A549 (cell line): ENCODE measurements around the gene NELFE. TPM values are rescaled to one million over a fixed set of nuclear protein-coding genes. Genes with fewer than 3 reads are reported as not detected.

Experiments
- ATAC-seq, 2 experiments: fragments of 200-7000 bp in 1 of 2; fragments of >200 bp in 1 of 2; cut with Nextera tagmentation in 1 of 2; cut with Tn5 transposase in 1 of 2; 3 replicates each; pipeline versions ENCODE4 v1.8.0 to v1.9.1; 2018 to 2020; ENCODE audit warnings: mild to moderate bottlenecking in 1 of 2, moderate library complexity in 1 of 2
- CTCF ChIA-PET: fragments of 300-600 bp; sonication (Branson Sonifier 250); formaldehyde crosslinking; extraction: SDS; loops from one replicate; lab custom pipeline; 2021; ENCODE audit warnings: antibody characterized with exemption, inconsistent platforms; lab: Yijun Ruan, JAX
- POLR2A ChIA-PET: fragments of 350-600 bp; formaldehyde crosslinking; extraction: SDS; loops from one replicate; lab custom pipeline; 2021; ENCODE audit warnings: antibody characterized with exemption, inconsistent platforms; lab: Yijun Ruan, JAX
- DNase-seq, 2 experiments: peaks; one replicate each; pipeline versions ENCODE4 v3.0.0 to v3.0.0-alpha.2; 2011 to 2016; ENCODE audit warnings: low read depth in 1 of 2, low spot score in 1 of 2
- FAIRE-seq: peaks from 2 replicates; lab custom pipeline; 2011; peaks lifted over from hg19 to GRCh38; lab: Jason Lieb, UNC
- H3K27ac ChIP-seq, 2 experiments: fragments of >200 bp; sonication (Bioruptor Twin); formaldehyde crosslinking; 3 replicates each; pipeline ENCODE4 v1.5.1; 2016 to 2017
- H3K4me1 ChIP-seq: fragments of >200 bp; sonication (Bioruptor Twin); formaldehyde crosslinking; 3 replicates; pipeline ENCODE4 v1.6.1; 2016
- H3K4me2 ChIP-seq: fragments of >200 bp; sonication (Bioruptor Twin); formaldehyde crosslinking; 3 replicates; pipeline ENCODE4 v1.6.1; 2016
- H3K4me3 ChIP-seq: fragments of >200 bp; sonication (Bioruptor Twin); formaldehyde crosslinking; 3 replicates; pipeline ENCODE4 v1.5.1; 2016
- H3K9me3 ChIP-seq: fragments of >200 bp; sonication (Bioruptor Twin); formaldehyde crosslinking; 3 replicates; pipeline ENCODE4 v1.6.1; 2016
- CBX2 ChIP-seq: fragments of 200-600 bp; sonication (generic); IDR thresholded peaks from 2 replicates; pipeline ENCODE4 v1.6.1; 2016; ENCODE audit warnings: low read depth, mild to moderate bottlenecking, borderline replicate concordance
- EHF ChIP-seq: fragments of 250-450 bp; sonication (Bioruptor Pico); IDR thresholded peaks from 2 replicates; pipeline ENCODE4 v1.5.0; 2020; ENCODE audit warnings: mild to moderate bottlenecking
- FOSB ChIP-seq: fragments of 250-450 bp; sonication (Bioruptor Pico); IDR thresholded peaks from 2 replicates; pipeline ENCODE4 v1.5.0; 2020; ENCODE audit warnings: mild to moderate bottlenecking, moderate library complexity
- FOXS1 ChIP-seq: fragments of 250-450 bp; sonication (Bioruptor Pico); IDR thresholded peaks from 2 replicates; pipeline ENCODE4 v1.5.0; 2020; ENCODE audit warnings: mild to moderate bottlenecking, moderate library complexity
- GATA3 ChIP-seq: IDR thresholded peaks from 2 replicates; pipeline ENCODE4 v1.6.1; 2012; ENCODE audit warnings: borderline replicate concordance
- HDAC2 ChIP-seq: fragments of 200-600 bp; sonication (generic); IDR thresholded peaks from 2 replicates; pipeline ENCODE4 v1.6.1; 2016
- HMGXB4 ChIP-seq: fragments of 250-450 bp; sonication (Bioruptor Pico); IDR thresholded peaks from 2 replicates; pipeline ENCODE4 v1.5.0; 2021; ENCODE audit warnings: mild to moderate bottlenecking, moderate library complexity, borderline replicate concordance
- HOXA7 ChIP-seq: fragments of 250-450 bp; sonication (Bioruptor Pico); IDR thresholded peaks from 2 replicates; pipeline ENCODE4 v1.5.0; 2020; ENCODE audit warnings: mild to moderate bottlenecking, moderate library complexity
- HOXB13 ChIP-seq: fragments of 250-450 bp; sonication (Bioruptor Pico); IDR thresholded peaks from 2 replicates; pipeline ENCODE4 v1.5.0; 2020; ENCODE audit warnings: low read depth, mild to moderate bottlenecking, moderate library complexity
- KDM1A ChIP-seq: fragments of 200-600 bp; sonication (generic); IDR thresholded peaks from 2 replicates; pipeline ENCODE4 v1.6.1; 2016; ENCODE audit warnings: low read depth, mild to moderate bottlenecking
- MAFK ChIP-seq: fragments of 450-650 bp; IDR thresholded peaks from 2 replicates; pipeline ENCODE4 v1.6.1; 2014; ENCODE audit not compliant: partially characterized antibody
- MAZ ChIP-seq: fragments of 150-350 bp; IDR thresholded peaks from 2 replicates; pipeline ENCODE4 v1.6.1; 2014; ENCODE audit warnings: antibody characterized with exemption, low read depth, low read length, borderline replicate concordance
- POLR2AphosphoS2 ChIP-seq: conservative IDR thresholded peaks from 2 replicates; pipeline ENCODE4 v1.6.1; 2012; ENCODE audit warnings: low read length, improper control_type of control experiment, inconsistent platforms
- RARB ChIP-seq: fragments of 250-450 bp; sonication (Bioruptor Pico); IDR thresholded peaks from 2 replicates; pipeline ENCODE4 v1.8.0; 2021; ENCODE audit warnings: mild to moderate bottlenecking, moderate library complexity
- RCOR1 ChIP-seq: fragments of 150-350 bp; IDR thresholded peaks from 2 replicates; pipeline ENCODE4 v1.6.1; 2014; ENCODE audit warnings: antibody characterized with exemption, low read length, low read depth
- SMC3 ChIP-seq: fragments of >200 bp; sonication (Bioruptor Twin); formaldehyde crosslinking; IDR thresholded peaks from 3 replicates; pipeline ENCODE4 v1.6.1; 2018; ENCODE audit warnings: inconsistent platforms
- SREBF2 ChIP-seq: fragments of 450-650 bp; IDR thresholded peaks from 2 replicates; pipeline ENCODE4 v1.6.1; 2014; ENCODE audit warnings: mild to moderate bottlenecking, moderate library complexity
- TFCP2L1 ChIP-seq: fragments of 250-450 bp; sonication (Bioruptor Pico); IDR thresholded peaks from 2 replicates; pipeline ENCODE4 v1.5.0; 2021; ENCODE audit warnings: mild to moderate bottlenecking
- ZC3H11A ChIP-seq: fragments of 450-650 bp; IDR thresholded peaks from 2 replicates; pipeline ENCODE4 v1.6.1; 2014; ENCODE audit warnings: antibody characterized with exemption, mild to moderate bottlenecking
- WGBS: methylation state at CpG from one replicate; pipeline ENCODE4 v1.1.6; 2017; ENCODE audit errors: missing lambda C conversion rate; 5-methylcytosine and 5-hydroxymethylcytosine counted together
- polyA plus RNA-seq, 4 experiments: library from polyadenylated mRNA; depleted of rRNA in 3 of 4; stranded (reverse); fragments of >200 nt; fragmentation: RNase III in 1 of 4; extraction: RNeasy Plus Mini Kit Qiagen cat#74134 plus additional on column Dnase treatment in 1 of 4; gene quantifications; 2 replicates in 3 of 4; 3 replicates in 1 of 4; pipeline ENCODE4 v1.2.3, GENCODE V29; 2011 to 2017
- TF ChIP-seq, protein P1 (sequence below): fragments of >200 bp; sonication (Bioruptor Twin); formaldehyde crosslinking; IDR thresholded peaks from 3 replicates; pipeline ENCODE4 v1.6.1; 2016
- TF ChIP-seq, protein P2 (sequence below): IDR thresholded peaks from 2 replicates; pipeline ENCODE4 v1.6.1; 2012; ENCODE audit warnings: low read depth, borderline replicate concordance
- TF ChIP-seq, protein P3 (sequence below): fragments of 150-350 bp; IDR thresholded peaks from 2 replicates; pipeline ENCODE4 v1.6.1; 2014; ENCODE audit warnings: low read depth, mild to moderate bottlenecking, low read length
- TF ChIP-seq, protein P4 (sequence below): fragments of >200 bp; sonication (Bioruptor Twin); formaldehyde crosslinking; IDR thresholded peaks from 2 replicates; pipeline ENCODE4 v1.6.1; 2016
- TF ChIP-seq, protein P5 (sequence below): IDR thresholded peaks from 2 replicates; pipeline ENCODE4 v1.6.1; 2012

NELFE gene
- polyA plus RNA-seq, 2 of the 4 experiments (the other 2 are of a cell fraction): 64.2 to 72.4 TPM

- TF ChIP-seq POLR2AphosphoS2: no peak
- no peak for TF ChIP-seq FOSB (CRISPR knock-in tag)
- no peak for TF ChIP-seq RCOR1
Observed at GRCh38 chr6:31928672-31928939, 30.2 kb downstream of the NELFE start (continued).

DNA sequence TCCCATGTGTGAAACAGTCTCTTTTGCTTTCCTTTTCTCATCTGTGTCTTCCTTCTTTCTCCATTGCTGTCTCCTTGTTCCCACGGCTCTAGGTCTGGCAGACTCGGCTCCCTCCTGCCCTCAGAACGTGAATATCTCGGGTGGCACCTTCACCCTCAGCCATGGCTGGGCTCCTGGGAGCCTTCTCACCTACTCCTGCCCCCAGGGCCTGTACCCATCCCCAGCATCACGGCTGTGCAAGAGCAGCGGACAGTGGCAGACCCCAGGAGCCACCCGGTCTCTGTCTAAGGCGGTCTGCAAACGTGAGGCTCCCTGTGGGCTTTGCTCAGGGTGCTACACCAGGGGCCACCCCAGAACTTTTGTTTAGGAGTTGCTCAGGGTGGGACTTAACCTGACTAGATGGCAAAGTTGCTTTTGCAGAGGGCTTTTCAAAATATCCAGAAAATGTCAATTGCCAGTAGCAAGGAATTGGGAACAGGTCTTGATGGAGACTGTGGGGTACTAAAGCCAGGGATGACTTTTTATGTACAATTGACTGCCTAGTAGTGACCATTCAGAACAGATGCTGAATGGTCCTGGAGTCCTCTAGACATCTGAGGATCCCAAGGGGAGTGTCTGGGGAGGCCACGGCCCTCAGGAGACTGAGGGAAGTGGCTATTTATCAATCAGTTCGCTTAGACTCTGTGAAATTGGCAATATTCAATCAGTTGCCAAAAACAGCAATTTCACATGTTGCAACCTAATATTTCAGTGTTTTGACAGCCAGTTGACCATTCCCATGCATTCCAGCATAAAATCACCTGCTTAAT is 30.7 kb downstream of the NELFE start:
- POLR2A ChIA-PET: no interaction called here
- Histone ChIP-seq H3K4me3 (no peak overlapping the region), H3K4me1 (no peaks in the 10 kb centered on the region; the same call in 2 of the 3 replicates)
- CTCF ChIA-PET: no interaction called here
- ATAC-seq (no peak), DNase-seq (no peak)
- WGBS: 80% methylated on average over 7 of the region's 11 CpGs
- TF ChIP-seq POLR2AphosphoS2 (no peak), RCOR1 (no peak), ZC3H11A (no peak), SMC3 (no peak), CBX2 (no peak), EHF (CRISPR knock-in tag) (no peak), TFCP2L1 (CRISPR knock-in tag) (no peak), MAZ (no peak)
- TF ChIP-seq, protein P1, sequence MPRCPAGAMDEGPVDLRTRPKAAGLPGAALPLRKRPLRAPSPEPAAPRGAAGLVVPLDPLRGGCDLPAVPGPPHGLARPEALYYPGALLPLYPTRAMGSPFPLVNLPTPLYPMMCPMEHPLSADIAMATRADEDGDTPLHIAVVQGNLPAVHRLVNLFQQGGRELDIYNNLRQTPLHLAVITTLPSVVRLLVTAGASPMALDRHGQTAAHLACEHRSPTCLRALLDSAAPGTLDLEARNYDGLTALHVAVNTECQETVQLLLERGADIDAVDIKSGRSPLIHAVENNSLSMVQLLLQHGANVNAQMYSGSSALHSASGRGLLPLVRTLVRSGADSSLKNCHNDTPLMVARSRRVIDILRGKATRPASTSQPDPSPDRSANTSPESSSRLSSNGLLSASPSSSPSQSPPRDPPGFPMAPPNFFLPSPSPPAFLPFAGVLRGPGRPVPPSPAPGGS: no peak
- TF ChIP-seq, protein P2, sequence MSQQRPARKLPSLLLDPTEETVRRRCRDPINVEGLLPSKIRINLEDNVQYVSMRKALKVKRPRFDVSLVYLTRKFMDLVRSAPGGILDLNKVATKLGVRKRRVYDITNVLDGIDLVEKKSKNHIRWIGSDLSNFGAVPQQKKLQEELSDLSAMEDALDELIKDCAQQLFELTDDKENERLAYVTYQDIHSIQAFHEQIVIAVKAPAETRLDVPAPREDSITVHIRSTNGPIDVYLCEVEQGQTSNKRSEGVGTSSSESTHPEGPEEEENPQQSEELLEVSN: no peak
- TF ChIP-seq, all 56 proteins: peak for 0
- no peak overlapping the region for H3K27ac ChIP-seq
- peaks cover 3% of the 10 kb centered on the region; the same call in 1 of the 3 replicates for H3K9me3 ChIP-seq
- FAIRE-seq: no peak
- H3K4me2 ChIP-seq: 0 out of 3 replicates have a peak overlapping the region, but pooled peaks have one; percentile 14

DNA sequence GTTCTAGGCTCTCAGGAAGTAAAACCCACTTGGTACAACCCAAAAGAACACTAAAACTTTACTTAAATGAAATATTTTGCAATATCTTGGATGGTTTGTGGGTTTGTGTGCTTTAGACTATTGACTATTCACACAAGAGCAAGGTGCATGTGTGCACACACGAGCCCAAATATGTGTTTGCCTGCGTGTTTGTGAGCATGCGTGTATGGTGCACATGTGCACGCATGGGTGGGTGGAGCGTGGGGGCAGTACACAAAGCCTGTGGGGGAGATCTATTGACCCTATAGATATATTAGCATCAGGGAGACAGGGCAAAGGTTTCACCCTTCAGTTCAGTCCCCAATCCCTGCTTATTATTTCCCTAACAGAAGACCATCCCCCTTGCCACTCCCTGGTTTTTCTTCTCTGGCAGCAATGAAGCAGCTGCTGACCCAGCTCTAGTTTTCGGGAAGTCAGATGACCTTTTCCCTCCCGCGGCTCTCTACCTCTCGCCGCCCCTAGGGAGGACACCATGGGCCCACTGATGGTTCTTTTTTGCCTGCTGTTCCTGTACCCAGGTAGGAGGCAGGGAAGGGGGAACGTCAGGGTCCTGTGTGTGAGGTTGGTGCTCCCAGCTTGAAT is 31.4 kb downstream of the NELFE start, which contains the start of gene C2:
Gene C2, plus strand, starts transcription at position 476 of the 621 bp plus-strand sequence. Its CDS starts 36 bp downstream, at position 512.
- Histone ChIP-seq H3K4me1 (no peaks in the 10 kb centered on the region; the same call in 2 of the 3 replicates), H3K4me3 (no peak within 1 kb of the TSS), H3K27ac (no peak within 1 kb of the TSS), H3K9me3 (peaks cover 3% of the 10 kb centered on the region; the same call in 1 of the 3 replicates), H3K4me2 (0 out of 3 replicates have a peak within 1 kb of the TSS, but pooled peaks have one; percentile 14)
- CTCF ChIA-PET: no interaction called here
- 64% methylated on average over 11 of the region's 11 CpGs for WGBS
- POLR2A ChIA-PET: no interaction called here
- DNase-seq (no peak), FAIRE-seq (no peak), ATAC-seq (no peak)
- no peak for TF ChIP-seq HMGXB4 (CRISPR knock-in tag)
- TF ChIP-seq, protein P3, sequence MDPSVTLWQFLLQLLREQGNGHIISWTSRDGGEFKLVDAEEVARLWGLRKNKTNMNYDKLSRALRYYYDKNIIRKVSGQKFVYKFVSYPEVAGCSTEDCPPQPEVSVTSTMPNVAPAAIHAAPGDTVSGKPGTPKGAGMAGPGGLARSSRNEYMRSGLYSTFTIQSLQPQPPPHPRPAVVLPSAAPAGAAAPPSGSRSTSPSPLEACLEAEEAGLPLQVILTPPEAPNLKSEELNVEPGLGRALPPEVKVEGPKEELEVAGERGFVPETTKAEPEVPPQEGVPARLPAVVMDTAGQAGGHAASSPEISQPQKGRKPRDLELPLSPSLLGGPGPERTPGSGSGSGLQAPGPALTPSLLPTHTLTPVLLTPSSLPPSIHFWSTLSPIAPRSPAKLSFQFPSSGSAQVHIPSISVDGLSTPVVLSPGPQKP: no peak
- TF ChIP-seq, protein P4, sequence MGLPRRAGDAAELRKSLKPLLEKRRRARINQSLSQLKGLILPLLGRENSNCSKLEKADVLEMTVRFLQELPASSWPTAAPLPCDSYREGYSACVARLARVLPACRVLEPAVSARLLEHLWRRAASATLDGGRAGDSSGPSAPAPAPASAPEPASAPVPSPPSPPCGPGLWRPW: no peak
- no peak for TF ChIP-seq TFCP2L1 (CRISPR knock-in tag)
- no peak for TF ChIP-seq MAFK
- TF ChIP-seq FOXS1 (CRISPR knock-in tag): no peak
- TF ChIP-seq KDM1A: no peak
- TF ChIP-seq, protein P5, sequence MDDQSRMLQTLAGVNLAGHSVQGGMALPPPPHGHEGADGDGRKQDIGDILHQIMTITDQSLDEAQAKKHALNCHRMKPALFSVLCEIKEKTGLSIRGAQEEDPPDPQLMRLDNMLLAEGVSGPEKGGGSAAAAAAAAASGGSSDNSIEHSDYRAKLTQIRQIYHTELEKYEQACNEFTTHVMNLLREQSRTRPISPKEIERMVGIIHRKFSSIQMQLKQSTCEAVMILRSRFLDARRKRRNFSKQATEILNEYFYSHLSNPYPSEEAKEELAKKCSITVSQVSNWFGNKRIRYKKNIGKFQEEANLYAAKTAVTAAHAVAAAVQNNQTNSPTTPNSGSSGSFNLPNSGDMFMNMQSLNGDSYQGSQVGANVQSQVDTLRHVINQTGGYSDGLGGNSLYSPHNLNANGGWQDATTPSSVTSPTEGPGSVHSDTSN: no peak
- no peak for TF ChIP-seq HDAC2
- TF ChIP-seq HOXA7 (CRISPR knock-in tag): no peak
- no peak for TF ChIP-seq HOXB13
- TF ChIP-seq RARB: no peak
- no peak for TF ChIP-seq GATA3
- TF ChIP-seq SREBF2: no peak
